ENCODE measurements around the gene OR10T2.

OR10T2 gene

DNA sequence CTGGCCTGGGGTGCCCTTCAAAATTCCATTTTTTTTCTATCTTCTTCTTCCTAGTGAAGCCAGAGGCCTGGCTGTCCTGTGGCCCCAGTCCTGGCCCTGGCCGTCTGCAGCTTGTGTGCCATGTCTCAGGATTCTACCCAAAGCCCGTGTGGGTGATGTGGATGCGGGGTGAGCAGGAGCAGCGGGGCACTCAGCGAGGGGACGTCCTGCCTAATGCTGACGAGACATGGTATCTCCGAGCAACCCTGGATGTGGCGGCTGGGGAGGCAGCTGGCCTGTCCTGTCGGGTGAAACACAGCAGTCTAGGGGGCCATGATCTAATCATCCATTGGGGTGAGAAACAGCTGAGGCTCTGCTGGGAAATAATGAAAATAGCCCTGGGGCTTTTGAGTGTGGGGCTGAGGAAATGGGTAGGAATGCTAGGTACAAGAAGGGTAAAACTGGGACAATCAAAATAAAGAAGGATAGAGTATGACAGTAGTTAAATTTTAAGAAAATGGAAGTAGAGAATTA is 43.4 kb downstream of the OR10T2 start:
- no peak for DNase-seq

DNA sequence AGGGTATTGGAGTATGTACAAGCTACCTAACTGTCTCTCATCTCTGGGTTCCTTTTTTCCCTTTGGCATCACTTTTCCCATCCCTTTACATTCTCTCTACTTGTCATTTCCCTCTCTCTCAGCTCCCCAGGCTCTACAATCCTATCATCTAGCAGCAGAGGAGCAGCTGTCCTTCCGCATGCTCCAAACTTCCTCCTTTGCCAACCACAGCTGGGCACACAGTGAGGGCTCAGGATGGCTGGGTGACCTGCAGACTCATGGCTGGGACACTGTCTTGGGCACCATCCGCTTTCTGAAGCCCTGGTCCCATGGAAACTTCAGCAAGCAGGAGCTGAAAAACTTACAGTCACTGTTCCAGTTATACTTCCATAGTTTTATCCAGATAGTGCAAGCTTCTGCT is 45.0 kb downstream of the OR10T2 start:
- no peak for DNase-seq

DNA sequence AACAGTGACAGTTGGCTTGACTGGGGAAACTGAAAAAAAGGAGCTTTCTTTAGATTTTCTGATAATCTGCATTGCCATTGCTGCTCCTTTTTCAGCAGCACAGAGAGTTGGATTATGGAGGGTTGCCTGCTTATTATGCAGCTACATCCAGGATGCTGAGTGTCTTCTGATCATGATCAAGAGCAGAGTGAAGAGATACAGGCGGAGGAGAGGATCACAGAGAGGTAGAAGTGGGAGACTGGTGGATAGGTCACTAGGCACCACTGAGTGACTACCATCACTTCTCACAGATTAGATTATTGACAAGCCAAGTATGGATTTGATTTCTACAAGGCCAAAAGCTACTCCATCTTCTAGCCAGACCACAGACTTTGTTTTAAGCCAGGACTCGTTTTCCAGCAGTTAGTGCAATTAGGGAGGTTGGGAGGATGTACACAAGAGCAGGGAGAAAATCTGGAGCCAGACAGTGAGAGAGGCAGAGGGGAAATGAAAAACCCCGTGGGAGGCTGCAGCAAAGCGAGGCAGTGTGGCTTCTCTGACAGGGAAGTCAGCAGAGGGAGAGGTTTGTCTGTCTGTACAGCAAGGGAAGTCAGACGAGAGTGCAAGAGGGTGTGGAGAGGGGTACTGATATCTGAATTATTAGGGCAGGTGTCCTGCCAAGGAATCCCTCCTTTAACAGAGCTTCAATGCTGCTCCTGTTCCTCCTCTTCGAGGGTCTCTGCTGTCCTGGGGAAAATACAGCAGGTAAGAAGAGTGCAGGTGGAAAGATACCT is 45.8 kb downstream of the OR10T2 start, which contains the start of gene CD1E:
Gene CD1E (plus strand): TSS at position 592 of the 773 bp plus-strand sequence. CDS start 95 bp downstream, at position 687.
- no peak for DNase-seq

DNA sequence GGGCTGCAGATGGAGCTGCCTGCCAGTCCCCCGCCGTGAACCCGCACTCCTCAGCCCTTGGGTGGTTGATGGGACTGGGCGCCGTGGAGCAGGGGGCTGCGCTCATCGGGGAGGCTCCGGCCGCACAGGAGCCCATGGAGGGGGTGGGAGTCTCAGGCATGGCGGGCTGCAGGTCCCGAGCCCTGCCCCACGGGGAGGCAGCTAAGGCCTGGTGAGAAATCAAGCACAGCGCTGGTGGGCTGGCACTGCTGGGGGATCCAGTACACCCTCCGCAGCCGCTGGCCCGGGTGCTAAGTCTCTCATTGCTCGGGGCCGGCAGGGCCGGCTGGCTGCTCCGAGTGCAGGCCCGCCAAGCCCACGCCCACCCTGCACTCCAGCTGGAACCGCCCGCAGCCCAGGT is 50.3 kb downstream of the OR10T2 start:
- DNase-seq: peak; percentile 13
